GM19395 (cell line): Measurements from ENCODE around the gene KRTAP4-8.
"Not testable (repeated sequence)": the region's sequence is repeated elsewhere in the genome, so short reads cannot be mapped to it uniquely, and the experiment has no call there.

Source experiments
- ATAC-seq: cut with Tn5 transposase; IDR thresholded peaks from one replicate; pipeline ENCODE4 v1.9.1; 2021; ENCODE audit warnings: mild to moderate bottlenecking, moderate library complexity; ENCODE audit not compliant: unreplicated experiment

The KRTAP4-8 gene

DNA sequence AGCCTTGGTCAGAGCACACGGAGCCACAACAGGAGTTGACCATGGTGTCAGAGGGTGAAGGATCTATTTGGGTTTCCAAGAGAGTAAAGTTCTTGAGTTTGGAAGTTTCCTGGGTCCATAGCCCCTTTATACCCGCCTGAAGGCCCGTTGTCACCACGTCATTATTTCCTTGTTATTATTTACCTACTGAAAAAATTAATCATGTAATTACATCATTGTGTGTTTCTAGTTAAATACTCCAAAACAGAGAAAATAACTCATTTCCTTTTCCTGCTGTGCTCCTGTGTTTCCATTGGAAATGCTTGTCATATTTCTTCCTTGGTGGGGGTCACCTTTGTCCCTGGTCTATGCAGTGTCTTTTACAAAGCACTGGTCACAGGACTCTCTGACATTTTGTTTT, at the start of gene KRTAP4-8:
Gene KRTAP4-8, minus strand, starts transcription at position 101 of the 400 bp plus-strand sequence. Its CDS starts 58 bp downstream, at position 43.
- no peak for ATAC-seq

DNA sequence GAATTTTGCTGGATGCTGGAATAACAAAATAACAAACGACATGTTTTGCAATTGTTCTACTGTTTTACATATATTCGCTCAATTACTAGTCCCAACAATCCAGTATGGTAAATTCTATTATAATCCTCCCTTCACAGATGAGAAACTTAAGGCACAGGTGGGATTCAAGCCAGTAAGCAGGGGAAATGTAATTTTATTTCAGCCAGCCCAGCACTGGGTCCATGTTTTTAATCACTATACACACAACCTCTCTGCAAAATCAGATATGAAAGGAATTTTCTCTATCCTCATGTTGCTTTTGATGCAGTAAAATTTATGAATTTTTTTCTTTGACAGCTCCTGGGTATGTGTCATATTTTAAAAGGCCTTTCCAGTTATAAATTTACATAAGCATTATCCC, 47.3 kb upstream of the KRTAP4-8 start:
- ATAC-seq = no peak

DNA sequence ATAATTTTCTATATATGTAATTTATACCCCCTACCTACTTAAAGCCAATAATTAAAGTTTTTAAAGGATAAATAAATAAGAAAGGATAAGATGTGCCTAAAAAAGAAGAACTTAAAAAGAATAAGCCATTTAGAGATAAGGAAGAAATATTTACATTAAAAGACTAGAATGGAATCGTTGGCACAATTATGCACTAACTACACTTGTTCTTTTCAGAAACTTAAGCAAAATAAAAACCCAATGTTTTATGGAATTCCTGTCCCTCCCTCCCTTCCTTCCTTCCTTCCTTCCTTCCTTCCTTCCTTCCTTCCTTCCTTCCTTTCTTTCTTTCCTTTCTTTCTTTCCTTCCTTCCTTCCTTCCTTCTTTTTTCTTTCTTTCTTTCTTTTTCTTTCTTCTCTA, 46.9 kb upstream of the KRTAP4-8 start:
- no peak for ATAC-seq

DNA sequence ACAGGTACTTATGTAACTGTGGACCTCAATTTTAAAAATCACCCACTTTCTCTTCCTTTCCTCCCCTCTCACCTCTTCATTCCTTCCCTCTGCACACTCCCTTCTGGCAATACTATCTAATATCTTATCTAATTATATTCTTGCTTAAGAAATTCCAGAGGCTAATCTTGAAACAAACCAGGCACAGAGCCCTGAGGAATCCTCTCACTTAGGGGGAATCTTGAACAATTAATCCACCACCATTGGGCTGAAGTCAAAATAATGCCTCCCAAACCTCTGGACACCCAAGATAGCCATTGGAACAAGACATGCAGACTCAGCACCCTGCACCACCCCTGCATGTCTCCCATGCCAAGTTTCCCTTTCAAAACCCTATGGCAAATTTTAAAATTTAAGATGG, 43.4 kb upstream of the KRTAP4-8 start:
- ATAC-seq = no peak

DNA sequence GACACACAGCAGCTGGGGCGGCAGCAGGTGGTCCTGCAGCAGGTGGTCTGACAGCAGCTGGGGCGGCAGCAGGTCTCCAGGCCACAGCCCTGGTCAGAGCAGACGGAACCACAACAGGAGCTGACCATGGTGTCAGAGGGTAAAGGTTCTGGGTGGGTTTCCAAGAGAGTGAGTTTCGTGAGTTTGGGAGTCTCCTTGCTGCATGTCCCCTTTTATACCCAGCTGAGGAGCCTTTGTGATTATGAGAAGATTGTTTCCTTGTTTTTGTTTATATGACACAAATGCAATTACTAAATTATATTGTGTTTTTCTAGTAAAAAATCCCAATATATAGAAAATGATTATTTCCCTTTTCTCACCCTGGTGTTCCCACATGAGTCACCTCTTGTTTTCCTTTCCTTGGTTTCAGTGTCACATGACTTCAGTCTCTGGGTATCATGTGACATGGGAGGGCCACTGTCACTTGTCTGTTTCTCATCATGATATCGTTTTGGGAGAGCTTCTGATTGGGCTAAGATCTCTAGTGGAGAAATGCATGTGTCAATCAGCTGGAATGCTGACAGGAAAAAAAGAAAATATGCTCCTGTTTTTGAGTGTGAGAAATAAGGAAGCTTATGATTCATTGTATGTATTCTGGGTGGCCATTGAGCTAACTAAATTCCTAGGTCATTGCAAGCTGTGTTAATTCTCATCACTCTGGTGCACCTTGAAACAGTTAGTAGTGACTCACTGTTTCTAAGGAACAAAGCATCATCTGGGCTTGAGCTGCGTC, 42.6 kb upstream of the KRTAP4-8 start, which contains the start of gene KRTAP4-6:
Gene KRTAP4-6, minus strand, starts transcription at position 185 of the 772 bp plus-strand sequence. Its CDS starts 57 bp downstream, at position 128.
- ATAC-seq = no peak

DNA sequence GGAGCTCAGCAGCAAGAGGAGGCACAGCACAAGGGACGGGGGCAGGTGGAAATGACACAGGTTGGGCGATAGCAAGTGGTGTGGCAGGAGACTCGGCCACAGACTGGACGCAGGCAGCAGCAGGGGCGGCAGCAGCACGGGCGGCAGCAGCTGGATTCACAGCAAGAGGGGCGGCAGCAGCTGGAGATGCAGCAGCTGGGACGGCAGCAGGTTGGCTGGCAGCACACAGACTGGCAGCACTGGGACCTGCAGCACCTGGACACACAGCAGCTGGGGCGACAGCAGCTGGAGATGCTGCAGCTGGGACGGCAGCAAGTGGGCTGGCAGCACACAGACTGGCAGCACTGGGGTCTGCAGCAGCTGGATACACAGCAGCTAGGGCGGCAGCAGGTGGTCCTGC, 41.9 kb upstream of the KRTAP4-8 start:
- not testable (repeated sequence) for ATAC-seq

DNA sequence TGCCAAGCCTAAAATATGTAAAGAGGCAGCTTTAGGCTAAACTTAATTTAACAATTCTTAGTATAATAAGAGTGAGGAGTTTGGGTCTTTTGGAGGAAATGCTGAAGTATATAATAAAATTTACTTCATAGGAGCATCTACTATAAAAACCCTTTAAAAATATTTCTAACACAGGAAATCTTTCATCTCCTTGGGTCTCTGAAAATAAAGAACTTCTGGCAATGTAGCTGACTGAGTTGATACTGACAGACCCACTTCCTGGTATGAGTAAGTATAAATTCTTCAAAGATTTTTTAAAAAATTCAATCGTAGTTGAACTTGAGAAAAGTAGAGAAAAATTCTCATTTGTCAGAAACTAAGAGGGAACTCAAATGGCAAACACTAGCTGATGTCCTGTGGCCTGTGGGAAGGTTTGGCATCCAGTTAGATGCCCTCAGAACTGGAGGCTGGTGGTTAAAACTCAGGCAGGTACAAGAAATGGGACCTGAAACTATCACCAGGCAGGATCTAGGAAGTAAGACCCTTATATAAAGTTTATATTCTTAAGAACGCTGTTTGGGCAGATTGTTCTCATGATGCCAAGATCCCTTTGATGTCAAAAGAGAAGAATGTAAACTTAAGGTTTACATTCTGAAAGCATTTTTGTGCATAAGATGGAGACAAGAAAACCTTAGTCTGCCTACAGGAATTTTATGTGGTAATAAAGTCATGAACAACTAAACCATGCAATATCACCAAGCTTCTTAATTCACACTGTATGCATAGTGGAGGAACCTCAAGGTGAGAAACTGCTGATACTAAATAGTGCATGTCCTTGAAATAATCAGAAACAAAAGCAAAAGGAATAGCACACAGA, 36.2 kb upstream of the KRTAP4-8 start:
- no peak for ATAC-seq

DNA sequence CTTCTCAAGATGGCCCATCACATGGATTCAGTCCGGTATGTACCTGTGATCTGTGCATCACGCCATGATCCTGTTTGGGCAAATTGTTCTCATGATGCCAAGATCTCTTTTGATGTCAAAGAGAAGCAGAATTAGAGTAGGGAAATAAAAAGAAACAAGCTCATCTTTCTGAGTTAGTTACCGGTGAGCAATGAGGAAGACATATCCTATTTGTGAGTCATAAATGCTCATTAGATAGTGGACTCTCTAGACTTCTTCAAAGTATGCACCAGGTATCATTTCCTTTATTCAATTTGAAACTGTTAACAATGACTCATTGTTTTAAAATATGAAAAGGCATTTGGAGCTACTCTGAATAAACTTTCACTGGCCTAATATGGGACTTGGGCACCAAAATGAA, 34.0 kb upstream of the KRTAP4-8 start:
- no peak for ATAC-seq

DNA sequence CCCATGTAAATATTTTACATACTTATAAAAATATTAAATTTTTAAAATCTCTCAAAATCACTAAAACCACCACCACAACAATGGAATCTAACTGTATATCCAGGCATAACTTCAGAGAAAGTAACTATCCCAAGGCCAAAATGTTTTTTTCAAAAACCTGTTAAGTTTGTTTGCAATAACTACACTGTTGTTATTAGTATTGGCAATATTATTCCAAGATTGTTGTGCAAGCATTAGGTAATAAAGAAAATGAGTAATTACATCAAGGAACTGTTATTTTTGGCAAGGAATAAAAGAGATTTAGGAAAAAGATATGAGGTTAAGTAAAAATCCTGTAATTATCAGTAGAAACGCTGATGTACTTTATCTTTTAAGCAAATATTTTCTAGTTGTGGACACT, 29.4 kb upstream of the KRTAP4-8 start:
- no peak for ATAC-seq

DNA sequence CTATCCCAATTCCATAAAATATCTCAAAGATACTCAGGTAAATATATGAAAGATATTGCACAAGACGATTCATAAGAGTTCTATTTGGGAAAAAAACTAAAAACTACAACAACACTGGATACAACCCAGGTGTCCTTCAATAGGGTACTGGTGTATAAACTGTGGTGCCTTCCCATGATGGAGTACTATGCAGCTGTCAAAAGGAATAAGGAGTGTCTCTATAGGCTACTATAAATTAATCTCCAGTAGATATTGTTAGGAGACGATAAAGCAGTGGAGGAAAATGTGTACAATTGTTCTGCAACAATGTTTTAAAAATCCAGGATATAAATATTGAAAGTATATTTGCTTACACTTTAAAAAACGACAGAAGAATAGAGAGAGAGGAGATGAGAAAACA, 28.5 kb upstream of the KRTAP4-8 start:
- no peak for ATAC-seq

DNA sequence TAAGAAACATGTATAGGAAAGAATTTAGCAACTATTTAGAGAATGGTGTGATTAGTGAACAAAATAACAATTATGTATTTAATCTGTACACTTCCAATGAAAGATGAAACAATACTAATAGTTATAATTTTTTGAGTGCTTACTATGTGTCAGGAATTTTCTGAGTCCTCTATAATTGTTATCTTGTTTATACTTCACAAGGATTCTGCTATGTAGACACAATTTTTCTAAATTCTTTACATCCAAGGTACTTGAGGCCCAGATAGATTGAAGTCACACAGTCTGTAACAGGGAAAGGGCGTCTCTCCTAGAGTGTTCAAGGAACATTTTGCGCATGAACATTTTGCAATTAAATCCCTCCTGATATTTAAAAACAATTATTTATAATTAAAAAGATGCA, 27.1 kb upstream of the KRTAP4-8 start:
- no peak for ATAC-seq

DNA sequence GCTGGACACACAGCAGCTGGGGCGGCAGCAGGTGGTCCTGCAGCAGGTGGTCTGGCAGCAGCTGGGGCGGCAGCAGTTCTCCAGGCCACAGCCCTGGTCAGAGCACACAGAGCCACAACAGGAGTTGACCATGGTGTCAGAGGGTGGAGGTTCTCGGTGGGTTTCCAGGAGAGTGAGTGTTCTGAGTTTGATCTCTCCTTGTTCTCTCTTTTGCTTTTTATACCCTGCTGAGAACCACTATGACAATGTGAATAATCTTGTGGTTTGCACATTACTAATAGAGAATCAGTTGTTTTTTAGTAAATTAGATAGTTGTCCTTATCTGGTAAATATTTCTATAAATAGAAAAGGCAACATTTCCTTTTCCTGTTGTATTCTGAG, 26.0 kb upstream of the KRTAP4-8 start, which contains the start of gene KRTAP4-12:
Gene KRTAP4-12, minus strand, starts transcription at position 192 of the 381 bp plus-strand sequence. Its CDS starts 60 bp downstream, at position 132.
- ATAC-seq = not testable (repeated sequence)

DNA sequence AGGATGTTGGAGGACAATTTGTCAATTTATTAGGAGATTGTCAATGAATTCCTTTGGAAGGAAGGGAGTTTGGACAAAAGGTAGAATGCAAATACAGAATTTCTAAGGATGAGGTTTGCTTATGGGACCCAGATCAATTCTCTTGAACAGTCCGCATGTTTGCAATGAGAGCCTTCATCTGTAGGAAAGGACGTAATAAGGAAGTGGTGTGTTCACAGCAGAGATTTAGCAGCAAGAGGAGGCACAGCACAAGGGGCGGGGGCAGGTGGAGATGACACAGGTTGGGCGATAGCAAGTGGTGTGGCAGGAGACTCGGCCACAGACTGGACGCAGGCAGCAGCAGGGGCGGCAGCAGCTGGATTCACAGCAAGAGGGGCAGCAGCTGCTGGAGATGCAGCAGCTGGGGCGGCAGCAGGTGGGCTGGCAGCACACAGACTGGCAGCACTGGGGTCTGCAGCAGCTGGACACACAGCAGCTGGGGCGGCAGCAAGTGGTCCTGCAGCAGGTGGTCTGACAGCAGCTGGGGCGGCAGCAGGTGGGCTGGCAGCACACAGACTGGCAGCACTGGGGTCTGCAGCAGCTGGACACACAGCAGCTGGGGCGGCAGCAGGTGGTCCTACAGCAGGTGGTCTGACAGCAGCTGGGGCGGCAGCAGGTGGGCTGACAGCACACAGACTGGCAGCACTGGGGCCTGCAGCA, 25.5 kb upstream of the KRTAP4-8 start:
- not testable (repeated sequence) for ATAC-seq

DNA sequence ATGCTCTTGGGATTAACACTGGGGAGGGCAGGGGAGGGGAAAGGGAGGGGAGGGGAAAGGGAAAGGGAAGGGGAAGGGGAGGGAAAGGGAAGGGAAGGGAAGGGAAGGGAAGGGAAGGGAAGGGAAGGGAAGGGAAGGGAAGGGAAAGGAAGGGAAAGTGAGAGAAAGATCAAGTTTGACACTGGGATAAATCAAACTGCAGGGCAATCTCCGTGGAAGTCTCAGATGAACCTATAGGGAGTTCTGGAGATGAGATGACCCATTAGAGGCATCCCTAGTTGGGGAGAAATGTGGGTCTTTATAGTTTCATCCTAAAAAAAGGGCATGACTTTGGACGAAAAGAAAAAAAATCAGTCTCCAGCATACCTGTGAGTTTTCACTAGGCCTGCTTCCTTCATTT, 23.8 kb upstream of the KRTAP4-8 start:
- no peak for ATAC-seq

DNA sequence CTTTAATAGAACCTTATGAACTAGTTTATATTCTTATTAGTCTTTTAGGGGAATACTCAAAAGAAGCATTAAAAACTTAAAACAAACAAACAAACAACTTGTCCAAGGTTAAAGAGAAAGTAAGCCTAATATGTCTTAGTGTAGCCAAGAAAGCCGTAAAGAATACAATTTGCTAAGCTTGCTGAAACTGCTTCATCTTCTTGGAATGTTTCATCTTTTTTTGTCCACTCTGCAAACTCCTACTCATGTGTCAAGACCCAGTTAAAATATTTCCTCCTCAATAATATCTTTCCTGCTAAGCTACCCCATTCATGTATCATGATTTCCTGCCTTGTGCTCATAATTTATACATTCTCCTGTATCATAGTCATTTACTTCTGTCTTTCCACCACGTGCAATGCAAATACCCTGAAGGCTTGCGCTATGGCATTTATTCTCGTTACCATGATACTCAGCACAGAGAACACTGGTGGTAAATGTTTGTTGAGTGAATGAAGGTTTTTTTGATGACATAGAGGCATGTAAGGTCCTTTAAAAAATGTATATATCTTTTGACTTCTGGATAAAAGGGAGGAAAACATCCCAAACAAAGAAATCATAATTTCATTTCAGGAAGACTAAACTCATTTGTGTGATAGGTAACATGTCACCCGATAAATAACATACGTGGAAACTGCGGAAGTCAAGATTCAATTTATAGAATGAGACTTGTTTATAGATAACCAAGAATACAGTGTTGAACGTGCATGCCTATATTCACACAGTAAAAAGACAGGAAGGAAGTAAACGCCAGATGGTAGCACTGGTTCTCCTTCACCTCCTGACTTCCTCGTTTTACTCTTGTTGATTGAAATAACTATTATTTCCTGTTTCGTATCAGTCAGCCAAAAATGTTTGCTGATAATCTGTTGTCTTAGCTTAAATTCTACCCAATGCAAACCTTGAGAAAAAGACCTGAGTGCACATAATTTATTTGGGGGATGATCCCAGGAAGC, 22.1 kb upstream of the KRTAP4-8 start:
- ATAC-seq = not testable (repeated sequence)

DNA sequence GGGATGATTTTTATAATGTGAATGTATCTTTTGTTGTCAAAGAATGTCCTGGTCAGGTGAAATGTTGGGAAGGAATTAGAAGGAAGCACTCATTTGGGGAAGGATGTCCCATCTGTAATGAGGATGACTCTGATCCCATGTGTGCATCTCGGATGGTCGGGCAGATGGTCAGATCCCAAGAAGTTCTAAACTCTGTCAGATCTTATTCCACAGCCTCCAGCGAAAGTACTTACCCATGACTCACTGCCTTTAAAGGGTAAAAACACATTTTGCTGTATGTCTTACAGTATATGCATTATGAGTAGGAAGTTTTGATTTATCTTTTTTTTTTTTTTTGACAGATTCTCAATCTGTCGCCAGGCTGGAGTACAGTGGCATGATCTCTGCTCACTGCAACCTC, 20.8 kb upstream of the KRTAP4-8 start:
- ATAC-seq = no peak

DNA sequence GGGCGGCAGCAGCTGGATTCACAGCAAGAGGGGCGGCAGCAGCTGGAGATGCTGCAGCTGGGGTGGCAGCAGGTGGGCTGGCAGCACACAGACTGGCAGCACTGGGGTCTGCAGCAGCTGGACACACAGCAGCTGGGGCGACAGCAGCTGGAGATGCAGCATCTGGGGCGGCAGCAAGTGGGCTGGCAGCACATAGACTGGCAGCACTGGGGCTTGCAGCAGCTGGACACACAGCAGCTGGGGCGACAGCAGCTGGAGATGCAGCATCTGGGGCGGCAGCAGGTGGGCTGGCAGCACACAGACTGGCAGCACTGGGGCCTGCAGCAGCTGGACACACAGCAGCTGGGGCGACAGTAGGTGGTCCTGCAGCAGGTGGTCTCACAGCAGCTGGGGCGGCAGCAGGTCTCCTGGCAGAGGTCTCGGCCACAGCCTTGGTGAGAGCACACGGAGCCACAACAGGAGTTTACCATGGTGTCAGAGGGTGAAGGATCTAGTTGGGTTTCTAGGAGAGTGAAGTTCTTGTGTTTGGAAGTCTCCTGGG, 20.0 kb upstream of the KRTAP4-8 start, which contains the start of gene KRTAP4-11:
Gene KRTAP4-11, minus strand, starts transcription at position 528 of the 541 bp plus-strand sequence. Its CDS starts 58 bp downstream, at position 470.
- not testable (repeated sequence) for ATAC-seq

DNA sequence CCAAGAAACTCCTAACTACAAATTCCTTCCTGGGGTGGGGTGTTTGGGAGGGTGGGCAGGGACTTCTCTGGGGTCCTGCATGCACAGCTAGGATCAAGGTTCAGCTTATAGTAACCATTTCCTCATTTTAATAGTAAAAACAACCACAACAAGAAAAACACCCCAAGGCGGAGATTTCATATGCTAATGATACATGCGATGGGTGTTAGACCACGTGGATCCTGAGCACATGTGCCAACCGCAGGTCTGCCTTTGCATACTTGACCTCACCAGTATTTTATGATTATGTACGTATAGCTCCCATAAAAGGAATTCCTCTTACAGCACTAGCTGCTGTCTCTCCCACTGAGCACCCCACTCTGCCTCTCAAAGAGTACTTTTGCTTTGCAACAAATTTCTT, 18.4 kb upstream of the KRTAP4-8 start:
- no peak for ATAC-seq

DNA sequence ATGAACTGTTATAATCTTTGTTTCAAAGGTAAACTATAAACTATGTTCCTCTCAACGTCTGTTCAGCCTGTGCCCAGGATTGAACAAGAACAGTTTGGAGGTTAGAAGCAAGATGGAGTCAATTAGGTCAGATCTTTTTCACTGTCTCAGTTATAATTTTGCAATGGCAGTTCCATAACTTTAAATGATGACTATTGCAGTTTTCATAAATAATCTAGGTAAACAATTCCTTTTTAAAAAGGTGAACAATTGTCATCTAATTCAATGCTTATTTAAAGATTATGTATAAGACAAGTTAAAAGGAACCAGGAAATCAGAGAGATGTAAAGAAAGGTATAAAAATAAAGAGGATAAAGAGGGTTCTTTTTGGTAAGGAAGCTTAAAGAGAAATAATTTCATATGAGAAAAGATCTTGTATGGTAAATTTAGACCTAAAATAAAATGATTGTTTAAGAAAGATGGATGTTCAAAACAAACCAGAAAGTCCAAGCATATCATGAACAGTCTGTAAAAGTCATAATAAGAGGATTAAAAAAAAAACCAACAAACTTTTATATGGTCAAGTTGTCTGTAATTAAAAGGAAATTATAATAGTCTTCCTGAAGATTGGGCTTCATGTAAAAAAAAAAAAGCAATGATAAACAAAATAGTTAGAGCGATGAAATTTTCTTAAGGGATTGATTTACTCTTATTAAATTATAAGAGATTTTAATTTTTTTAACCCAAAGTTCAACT, 13.4 kb upstream of the KRTAP4-8 start:
- no peak for ATAC-seq
